Transverse colon (tissue), 4 donors: Measurements from ENCODE around the gene ZNF324.

Source experiments
- EP300 ChIP-seq: sonication (generic); formaldehyde crosslinking; IDR thresholded peaks from one replicate; pipeline ENCODE4 v1.6.1; 2017; ENCODE audit warnings: antibody characterized with exemption, low read depth
- POLR2AphosphoS5 ChIP-seq, 3 donors: sonication (generic); formaldehyde crosslinking; IDR thresholded peaks; one replicate each; pipeline ENCODE4 v1.6.1; 2016; ENCODE audit warnings: antibody characterized with exemption in 3 of 3
- TF ChIP-seq, protein P1 (sequence below), 5 experiments: fragments of 200-600 bp in 3 of 5; fragments of 450-650 bp in 2 of 5; sonication (generic) in 3 of 5; IDR thresholded peaks; 1 replicate in 2 of 5; 2 replicates in 3 of 5; pipeline ENCODE4 v1.5.1; 2016 to 2017; ENCODE audit warnings: antibody characterized with exemption in 5 of 5, inconsistent platforms in 3 of 5, mild to moderate bottlenecking in 2 of 5, moderate library complexity in 1 of 5

GRCh38 chr19:58466760-58467589 is at the start of gene ZNF324:
- TF ChIP-seq, protein P1, sequence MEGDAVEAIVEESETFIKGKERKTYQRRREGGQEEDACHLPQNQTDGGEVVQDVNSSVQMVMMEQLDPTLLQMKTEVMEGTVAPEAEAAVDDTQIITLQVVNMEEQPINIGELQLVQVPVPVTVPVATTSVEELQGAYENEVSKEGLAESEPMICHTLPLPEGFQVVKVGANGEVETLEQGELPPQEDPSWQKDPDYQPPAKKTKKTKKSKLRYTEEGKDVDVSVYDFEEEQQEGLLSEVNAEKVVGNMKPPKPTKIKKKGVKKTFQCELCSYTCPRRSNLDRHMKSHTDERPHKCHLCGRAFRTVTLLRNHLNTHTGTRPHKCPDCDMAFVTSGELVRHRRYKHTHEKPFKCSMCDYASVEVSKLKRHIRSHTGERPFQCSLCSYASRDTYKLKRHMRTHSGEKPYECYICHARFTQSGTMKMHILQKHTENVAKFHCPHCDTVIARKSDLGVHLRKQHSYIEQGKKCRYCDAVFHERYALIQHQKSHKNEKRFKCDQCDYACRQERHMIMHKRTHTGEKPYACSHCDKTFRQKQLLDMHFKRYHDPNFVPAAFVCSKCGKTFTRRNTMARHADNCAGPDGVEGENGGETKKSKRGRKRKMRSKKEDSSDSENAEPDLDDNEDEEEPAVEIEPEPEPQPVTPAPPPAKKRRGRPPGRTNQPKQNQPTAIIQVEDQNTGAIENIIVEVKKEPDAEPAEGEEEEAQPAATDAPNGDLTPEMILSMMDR (IDR thresholded peaks at IDR 0.05) = peak in 1 of 5 experiments; percentile 5
- no peak for TF ChIP-seq EP300
- peak; percentile 71 to 83 (median 78) for TF ChIP-seq POLR2AphosphoS5 (IDR thresholded peaks at IDR 0.05)
